HG03064 (cell line): ENCODE measurements around the gene TAS2R60.

Source experiments
- ATAC-seq: cut with Tn5 transposase; IDR thresholded peaks from one replicate; pipeline ENCODE4 v1.9.1; 2021; ENCODE audit warnings: low read depth; ENCODE audit not compliant: unreplicated experiment

TAS2R60 gene

DNA sequence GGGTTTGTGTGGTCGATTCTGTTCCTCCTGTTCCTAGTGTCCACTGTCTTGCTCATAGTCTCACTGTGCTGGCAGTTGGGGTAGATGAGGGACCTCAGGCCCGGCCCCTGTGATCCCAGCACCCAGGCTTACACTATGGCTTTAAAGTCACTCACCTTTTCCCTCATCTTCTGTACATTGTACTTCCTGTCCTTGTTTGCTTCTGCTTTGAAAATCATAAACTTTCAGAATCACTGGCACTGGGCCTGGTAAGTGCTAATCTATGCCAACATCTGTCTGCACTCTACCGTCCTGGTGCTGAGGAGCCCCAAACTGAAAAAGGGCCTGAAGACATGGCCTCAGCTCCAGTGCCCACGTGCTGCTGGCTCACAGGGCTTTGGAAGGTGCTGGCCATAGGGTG lies 5.7 kb upstream of the TAS2R60 start:
- ATAC-seq: peak; percentile 48

DNA sequence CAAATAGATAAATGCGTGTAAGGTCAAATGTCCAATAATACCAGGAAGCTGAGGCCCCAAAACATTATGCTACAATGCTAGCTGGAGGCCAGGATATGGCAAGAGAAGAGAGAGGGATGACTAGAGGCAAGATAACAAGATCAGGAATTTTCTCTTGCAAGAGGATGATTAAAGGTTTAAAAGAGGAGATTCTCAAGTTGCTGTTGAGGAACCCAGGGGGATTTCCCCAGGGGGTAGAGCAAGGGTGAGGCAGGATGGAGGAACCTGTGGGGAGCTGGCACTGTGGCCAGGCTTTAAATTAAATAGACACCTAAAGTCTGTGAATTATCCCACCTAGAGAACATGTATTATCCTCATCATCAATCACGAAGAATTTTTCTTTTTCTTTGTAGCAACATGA lies 3.4 kb upstream of the TAS2R60 start:
- no peak for ATAC-seq

DNA sequence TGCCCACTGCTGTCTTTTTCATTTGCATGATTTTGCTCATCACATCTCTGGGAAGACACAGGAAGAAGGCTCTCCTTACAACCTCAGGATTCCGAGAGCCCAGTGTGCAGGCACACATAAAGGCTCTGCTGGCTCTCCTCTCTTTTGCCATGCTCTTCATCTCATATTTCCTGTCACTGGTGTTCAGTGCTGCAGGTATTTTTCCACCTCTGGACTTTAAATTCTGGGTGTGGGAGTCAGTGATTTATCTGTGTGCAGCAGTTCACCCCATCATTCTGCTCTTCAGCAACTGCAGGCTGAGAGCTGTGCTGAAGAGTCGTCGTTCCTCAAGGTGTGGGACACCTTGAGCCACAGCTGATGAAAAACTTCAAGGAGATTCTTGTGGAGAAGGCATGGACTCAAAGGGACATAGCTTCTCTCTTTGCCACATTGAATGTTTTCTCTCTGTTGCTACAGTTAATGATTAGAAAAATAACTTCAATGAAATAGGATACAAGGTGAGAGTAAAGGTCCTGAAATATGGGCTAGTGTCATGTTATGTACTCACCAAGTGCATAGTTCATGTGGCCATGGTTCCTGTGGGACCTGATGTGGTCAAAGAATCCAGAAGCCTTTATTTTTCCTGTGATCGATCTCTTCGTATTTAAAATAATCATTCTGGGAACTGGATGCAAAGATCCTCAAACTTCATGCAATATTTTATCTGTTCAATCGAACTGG lies 970 bp downstream of the TAS2R60 start:
- no peak for ATAC-seq

DNA sequence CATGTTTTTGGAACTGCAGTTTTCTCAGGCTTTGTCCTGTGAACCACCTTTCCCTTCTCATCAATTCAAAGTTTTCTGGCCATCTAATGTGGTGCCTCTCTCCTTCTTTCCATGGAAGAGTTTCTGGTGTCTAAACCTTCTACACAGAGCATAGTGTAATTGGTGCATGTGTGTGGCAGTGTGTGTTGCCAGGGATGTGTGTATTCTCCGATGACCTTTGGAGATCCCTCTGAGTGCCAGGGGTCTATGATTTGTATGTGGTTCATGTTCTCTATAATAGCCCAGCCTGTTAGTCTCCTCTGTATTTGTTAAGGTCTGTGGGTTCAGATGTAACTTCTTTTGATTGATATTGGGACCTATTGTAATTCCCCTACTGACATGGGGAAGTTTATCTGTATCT lies 1.5 kb downstream of the TAS2R60 start:
- ATAC-seq: no peak

DNA sequence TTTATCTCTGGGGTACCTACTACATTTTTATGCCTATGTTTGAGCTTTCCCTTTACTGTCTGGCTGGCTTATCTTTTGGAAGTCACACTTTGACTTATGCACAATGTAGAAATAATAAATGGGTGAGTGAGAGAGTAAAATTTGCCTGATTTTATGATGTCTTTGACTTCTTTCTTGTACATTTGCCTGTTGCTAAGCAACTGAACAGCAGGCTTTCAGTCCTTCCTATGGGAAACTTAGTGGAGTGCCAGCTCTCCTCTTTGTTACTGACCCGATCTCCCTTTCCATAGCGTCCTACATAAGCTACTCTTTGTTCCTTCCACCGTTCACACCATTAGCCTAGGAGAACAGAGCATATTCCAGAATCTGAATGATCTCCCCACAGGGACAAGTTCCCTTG lies 4.2 kb downstream of the TAS2R60 start:
- ATAC-seq: no peak

DNA sequence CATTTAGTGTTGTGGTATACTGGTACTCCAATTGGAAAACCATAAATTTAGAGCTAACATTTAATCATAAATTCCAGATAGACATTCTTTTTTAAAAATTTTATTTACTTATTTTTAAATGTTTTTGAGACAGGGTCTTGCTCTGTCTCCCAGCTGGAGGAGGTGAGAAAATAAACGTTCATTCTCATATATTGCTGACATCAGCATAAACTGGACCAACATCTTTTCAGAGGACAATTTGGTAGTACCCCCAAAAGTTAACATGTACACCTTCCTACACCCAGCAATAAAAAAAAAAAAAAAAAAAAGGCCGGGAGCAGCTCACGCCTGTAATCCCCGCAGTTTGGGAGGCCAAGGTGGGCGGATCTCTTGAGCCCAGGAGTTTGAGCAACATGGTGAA lies 5.2 kb downstream of the TAS2R60 start:
- no peak for ATAC-seq

DNA sequence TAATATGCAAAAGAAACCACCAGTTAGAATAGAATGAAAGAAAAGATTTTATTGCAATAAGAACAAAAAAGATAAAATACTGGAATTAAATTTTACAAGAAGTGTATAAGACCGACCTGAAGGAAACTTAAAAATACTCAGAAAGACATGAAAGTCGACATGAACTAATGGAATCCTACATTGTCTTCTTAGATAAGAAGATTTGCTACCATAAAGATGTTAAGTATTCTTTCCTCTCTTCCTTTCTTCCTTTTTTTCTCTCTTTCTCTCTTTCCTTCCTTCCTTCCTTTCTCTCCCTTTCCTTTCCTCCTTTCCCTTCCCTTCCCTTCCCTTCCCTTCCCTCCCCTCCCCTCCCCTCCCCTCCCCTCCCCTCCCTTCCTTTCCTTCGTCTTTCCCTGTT lies 6.5 kb downstream of the TAS2R60 start:
- no peak for ATAC-seq

DNA sequence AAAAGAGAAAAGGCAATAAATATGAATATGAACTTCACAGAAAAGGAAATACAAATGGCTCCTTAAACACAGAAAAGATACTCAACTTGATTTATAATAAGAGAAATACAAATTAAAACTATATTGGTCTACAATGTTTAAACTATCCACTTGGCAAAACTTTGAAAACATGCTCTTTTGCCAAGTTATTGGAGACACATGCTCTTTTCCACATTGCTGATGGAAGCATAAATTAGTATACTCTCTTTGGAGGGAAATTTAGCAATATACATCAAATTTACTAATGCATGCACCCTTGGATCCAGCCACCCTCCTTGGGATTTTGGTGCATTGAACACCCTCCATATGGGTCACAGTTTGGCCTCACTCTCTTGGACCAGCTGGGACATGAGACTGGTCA lies 7.9 kb downstream of the TAS2R60 start:
- no peak for ATAC-seq

DNA sequence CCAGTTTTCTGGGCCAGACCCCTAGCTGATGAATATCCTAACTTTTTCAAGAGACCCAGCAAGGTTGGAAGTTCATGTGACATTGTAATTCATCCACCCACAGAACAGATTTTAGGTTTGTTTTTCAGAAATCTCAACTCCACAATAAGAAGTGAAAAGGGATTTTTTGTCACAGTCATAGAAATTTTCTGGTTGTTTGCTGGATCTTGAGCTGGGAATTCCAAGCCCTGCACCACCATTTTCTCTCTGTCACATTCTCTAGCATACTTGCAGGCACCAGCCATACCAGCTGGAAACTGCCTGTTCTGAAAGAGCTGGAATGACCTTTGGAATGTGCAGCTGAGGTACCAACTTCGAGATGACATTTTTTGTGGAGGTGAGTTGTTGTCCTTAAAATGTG lies 8.5 kb downstream of the TAS2R60 start:
- ATAC-seq: no peak

DNA sequence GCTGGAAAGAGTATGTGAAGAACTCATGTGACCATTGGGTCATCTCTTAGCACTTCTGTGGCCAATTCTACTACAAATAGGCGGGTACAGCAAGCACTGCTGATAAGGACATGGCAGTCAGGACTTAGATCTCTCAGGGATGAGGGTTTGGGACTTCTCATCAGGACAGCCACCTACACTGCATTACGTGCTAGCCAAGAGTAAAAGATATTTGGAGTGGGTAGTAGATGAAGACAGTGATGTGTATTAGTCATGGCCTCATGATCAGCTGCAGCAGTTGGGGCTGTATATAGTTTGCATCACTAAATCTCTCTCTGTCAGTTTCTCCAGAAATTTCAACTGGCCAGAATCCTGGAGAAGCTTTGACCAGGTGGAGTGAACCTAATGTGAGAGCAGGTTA lies 9.2 kb downstream of the TAS2R60 start:
- ATAC-seq: no peak

DNA sequence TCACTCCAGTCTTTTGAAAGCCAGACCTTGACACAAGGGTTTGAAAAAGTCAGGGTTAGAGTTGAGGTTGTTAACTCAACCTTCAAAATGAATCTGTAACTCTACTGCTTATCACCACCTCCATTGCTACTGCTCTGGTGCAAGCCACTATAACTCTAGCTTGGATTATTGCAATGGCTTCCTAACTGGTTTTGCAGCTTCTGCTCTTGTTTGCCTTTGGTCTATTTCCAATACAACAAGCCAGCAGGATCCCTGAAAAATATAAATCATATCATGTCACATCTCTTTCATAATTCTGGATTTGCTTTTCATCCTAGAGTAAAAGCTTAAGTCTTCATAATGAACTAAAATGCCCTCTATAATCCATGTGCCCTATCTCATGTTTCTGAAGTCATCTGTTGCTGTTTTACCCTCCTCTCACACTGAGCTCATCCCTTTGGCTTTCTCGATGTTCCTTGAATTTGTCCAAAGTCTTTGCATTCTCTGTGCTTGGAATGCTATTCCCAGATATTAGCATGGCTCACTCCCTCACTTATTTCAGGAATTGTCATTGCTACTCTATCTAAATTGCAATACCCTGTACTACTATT lies 10.9 kb downstream of the TAS2R60 start:
- no peak for ATAC-seq

DNA sequence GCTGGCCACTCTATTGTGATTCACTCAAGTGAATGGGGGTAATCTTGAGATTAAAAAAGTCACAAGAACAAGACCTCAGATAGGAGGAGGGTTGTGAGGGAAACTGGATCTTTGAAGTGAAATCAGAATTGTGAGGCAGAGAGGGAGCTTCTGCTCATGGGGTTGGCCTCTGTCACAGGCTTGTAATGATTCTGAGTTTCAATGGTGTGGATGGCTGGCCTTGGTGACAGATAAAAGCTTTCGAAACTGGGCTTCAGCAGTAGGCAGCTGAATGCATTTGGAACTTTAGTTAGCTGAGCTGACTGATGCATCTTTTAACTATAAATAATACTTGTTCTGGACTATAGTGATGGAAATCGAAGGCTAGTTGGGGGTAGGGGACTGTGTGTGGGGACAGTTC lies 12.2 kb downstream of the TAS2R60 start:
- no peak for ATAC-seq

DNA sequence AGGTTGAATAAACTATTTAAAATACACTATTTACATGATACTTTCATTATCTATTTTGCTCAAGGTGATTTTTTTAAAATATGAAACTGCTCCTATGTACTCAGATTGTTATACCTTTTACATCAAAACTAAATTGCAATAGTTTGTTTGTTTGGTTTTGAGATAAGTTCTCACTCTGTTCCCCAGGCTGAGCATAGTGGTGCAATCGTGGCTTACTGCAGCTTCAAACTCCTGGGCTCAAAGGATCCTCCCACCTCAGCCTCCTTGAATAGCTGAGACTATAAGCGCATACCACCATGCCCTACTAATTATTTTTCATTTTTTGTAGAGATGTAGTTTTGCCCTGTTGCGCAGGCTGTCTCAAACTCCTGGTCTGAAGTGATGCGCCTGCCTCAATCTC lies 12.7 kb downstream of the TAS2R60 start:
- ATAC-seq: no peak

DNA sequence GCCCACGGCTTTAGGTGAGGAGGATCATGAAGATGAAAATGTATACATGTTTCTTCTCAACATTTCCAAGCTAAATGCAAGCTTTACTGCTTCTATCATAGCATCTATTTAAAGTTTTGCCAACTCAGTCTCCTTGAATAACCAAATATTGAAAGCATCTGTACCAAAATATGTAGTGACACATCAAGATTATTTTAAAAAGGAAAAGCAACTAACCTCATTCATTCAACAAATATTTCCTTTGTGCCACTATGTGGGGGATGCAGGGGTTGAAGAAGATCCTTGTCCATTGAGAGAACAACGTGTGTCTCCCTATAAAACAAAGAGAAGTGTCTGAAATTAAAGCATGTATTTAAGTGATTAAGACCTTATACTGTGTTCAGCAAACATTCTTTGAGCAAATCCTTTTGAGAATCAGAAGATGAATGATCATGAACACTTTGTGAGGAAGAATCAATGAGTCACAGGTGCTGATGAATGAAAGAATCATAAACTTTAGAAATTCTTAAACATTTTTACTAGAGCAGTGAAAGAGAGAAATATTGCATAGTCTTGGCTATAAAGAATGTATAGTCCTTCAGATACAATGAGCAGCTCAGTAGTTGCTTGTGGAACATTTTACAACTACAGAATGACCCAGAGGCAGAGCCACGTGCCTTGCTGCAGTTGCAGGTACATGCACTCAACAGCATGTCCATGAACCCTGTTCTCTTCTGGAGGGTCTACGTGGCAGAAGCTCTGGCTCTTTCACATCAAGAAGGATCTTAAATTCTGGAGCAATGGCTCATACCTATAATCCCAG lies 13.9 kb downstream of the TAS2R60 start:
- no peak for ATAC-seq

DNA sequence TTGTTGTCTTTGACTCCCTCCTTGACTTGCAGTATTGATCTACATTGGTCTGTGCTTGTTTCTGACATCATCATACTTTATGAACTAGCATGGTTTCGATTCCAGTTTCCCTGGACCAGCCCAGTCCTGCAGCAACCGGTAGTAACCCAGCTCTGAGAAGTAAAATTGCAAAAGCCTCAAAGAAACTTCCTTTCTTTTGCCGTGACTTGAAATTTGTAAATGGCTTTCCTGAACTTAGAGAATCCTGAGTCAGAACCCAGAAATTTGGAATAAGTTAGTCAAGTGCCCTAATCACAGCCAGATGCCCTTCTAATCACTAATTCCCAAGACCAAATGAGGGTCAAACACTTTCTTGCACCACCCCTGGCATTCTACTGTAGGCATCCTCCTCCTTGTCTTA lies 15.0 kb downstream of the TAS2R60 start:
- no peak for ATAC-seq

DNA sequence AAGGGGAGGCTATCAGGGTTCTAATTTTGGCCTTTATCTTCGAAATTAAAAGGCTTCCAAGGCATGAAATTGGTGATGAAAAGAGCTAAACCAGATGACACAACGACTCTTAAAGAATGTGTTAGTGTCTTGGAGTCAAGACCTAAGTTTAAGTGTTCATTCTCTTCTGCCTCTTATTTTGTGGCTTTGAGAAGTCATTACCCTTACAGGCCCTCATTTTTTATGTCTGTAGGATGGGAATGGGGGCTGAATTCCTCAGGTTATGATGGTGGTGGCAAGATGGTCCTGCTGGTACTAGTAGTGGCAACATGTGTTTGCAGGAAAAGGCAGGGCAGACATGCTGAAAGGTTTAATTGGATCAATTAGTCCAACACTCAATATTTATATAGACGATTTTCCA lies 15.4 kb downstream of the TAS2R60 start:
- ATAC-seq: no peak

DNA sequence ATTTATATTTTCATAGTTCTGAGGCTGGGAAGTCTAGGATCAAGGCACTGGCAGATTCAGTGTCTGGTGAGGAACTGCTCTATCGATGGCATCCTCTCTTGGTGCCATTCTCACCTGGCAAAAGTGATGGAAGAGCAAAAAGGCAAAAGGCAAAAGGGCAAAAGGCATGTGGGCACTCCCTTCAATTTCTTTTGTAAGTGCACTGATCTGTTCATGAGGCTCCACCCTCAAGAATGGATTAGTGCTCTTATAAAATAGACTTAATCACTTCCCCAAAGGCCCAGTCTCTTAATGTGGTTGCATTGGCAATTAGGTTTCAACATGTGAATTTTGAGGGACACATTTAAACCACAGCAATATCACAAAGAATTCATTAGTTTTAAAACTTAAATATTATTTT lies 16.1 kb downstream of the TAS2R60 start:
- ATAC-seq: no peak

DNA sequence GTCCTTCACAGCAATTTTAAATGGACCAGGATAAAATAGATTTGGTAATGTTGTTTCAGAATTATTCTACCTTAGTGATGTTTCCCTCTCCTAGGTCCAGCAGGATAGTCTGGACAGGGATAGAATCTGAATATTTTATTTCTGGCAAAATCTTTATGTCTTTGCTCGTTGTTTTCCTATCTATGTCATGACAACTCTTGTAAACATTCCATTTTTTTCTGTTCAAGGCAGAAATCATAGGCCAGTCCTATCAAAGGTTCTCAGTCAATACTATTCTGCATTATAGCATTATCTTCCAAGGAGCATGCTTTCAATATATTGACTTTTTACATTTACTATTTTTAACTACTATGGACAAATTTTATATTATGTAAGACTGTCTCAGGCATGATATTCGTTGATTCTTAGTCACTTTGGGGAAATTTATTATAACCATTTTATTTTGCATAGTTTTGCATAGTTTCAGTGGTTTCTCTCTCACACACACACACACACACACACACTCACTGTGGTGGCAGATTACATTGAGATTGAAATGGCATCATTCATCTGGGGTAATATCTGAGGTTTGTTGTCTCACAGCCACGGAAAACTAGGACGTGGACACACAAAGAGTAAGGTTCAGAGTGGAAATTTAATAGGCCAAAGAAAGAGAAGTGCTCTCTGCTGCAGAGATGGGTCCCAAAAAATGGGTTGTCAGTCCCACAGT lies 17.2 kb downstream of the TAS2R60 start:
- ATAC-seq: no peak

DNA sequence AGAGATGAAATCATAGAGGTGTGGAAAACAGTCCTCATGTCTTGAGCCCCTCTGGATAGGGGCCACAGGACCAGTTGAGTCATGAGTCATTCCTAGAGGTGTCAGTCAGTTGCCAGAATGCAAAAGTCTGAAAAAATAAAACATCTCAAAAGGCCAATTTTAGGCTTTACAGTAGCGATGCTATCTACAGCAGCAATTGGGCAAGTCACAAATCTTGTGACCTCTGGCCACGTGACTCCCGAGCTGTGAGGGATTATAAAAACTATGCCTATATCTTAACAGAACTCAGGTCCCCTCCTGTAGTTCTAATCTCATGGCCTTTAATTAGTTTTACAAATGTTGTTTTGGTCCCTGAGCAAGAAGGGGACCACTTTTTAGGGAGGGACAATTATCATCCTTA lies 18.8 kb downstream of the TAS2R60 start:
- ATAC-seq: no peak

DNA sequence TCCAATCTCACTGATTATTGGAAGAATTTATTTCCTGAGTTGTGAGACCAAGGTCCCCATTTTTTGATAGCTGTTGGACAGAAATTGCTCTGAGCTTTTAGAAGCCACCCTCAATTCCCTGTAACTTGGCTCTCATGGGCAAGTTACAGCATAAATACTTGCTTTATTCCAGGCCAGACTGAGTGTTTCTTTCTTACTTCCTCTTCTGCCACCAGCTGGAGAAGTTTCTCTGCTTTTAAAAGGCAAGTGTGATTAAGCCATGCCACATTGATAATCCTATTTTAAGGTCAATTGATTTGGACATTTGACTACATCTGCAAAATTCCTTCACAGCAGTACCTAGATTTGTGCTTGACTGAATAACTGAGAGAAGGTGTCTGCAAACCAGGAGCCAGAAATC lies 20.3 kb downstream of the TAS2R60 start:
- ATAC-seq: no peak

DNA sequence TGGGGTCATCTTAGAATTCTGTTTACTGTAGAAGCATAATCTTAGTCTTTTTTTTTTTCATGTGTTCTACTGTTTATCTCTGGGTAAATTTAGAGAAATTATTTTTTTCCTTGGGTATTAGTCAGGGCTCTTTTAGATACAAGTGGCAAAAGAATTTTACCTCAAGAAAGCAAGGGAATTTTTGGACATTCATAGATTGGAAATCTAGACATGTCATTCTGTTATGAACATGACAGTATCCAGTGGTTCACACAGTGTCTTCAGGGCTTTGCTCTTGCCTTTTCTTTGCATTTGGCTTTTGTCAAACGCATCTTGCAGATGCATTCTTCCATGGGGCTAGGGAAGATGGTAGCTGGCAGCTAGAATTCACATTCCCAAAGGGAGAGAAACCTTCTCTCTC lies 20.7 kb downstream of the TAS2R60 start:
- ATAC-seq: no peak
